Measurements from ENCODE around the gene TRAF3IP1.
"Not testable (repeated sequence)": the region's sequence is repeated elsewhere in the genome, so short reads cannot be mapped to it uniquely, and the experiment has no call there.

TRAF3IP1 gene

DNA sequence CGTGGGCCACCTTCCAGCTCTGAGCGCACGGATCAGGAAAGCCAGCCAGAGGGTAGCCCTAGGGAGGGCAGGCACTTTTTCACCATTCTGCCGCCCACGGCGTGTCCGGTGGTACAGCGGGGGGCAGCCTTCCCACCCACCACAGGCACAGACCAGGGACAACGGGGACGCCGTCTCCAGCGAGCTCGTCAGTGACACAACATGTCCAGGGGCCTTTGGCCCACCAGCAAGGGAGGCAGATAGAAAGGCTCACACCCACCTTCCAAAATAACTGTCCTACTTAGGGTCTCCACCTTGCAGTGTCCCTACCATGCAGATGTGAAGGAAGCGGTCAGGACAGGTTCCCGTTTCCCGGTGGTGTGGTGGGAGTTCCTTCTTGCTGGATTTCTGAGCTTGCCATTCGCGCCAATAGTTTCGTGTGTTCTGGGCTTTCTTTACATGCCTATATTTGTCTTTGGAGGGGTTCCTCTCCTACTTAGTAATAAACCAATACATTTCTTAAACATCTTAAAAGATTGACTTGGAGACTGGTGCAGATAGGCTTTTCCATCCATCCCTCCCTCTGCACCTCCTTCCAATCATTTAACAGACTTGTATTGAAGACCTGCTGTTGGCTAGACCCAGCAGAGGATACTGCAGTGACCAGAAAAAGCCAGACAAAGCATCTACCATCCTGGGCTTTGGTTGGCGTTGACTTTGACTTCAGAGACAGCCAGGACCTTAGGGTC lies 107.3 kb downstream of the TRAF3IP1 start:
- ATAC-seq, result no peak
- DNase-seq, result peak; percentile 26

DNA sequence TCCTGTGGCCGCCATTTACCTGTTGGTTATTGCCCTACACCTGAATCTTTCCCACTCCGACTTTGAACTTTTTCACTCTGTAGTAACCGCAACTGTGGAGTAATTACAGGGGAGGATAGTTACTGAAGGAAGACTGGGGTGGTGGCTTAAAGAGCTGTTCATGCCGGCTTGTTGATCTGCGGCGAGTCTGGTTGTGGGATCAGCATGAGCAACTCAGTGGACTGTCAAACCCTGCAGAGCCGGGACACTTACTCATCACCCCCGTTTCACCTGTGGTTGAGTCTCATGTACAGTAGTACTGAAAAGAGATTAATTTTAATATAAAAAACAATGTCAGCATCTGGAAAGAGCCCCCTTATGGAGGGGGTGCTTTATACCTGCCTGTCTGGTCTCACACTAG lies 108.5 kb downstream of the TRAF3IP1 start:
- ATAC-seq, result no peak
- no peak for DNase-seq

DNA sequence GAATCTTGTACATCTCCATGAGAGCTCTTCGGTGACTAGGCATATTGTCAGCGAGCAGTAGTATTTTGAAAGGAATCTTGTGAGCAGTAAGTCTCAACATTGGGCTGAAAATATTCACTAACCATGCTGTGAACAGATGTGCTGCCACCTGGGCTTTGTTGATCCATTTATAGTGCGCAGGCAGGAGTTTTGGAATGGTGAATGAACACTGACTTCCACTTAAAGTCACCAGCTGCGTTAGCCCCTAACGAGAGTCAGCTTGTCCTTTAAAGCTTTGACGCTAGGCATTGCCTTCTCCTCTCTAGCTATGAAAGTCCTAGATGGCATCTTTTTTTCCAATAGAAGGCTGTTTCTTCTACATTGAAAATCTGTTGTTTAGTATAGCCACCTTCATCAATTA lies 110.5 kb downstream of the TRAF3IP1 start:
- no peak for ATAC-seq
- DNase-seq, result no peak

DNA sequence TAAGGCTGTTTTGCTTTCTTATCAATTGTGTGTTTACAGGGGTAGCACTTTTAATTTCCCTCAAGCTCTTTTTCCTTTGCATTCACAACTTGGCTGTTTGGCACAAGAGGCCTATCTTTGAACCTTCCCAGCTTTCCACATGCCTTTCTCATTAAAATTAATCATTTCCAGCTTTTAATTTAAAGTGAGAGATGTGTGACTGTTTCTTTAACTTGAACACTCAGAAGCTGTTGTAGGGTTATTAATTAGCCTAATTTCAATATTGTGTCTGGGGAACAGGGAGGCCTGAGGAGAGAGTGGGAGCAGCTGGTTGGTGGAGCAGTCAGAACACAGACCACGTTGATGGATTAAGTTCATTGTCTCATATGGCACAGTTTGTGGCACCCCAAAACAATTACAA lies 111.1 kb downstream of the TRAF3IP1 start:
- DNase-seq (no peak), ATAC-seq (no peak)

DNA sequence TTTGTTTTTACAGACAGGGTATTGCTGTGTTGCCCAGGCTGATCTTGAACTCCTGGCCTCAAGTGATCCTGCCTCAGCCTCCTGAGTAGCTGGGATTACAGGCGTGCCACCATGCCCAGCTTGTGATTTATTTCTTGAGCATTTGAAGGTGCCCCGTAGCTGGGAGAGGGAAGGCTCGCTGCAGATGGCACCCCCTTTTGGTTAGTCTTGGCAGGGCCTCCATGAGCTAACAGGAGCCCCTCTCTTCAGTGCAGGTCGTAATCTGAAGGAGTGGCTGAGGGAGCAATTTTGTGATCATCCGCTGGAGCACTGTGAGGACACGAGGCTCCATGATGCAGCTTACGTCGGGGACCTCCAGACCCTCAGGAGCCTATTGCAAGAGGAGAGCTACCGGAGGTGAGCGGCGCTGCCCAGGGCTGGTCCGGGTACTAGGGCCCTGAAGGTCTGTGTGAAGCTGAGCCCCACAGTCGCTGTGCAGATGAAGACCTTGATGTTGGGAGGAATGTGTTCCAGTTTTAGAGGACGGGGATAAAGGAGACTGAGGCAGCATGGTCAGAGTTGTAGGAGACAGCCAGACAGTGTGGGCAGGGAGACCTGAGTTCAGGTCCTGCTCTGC lies 113.1 kb downstream of the TRAF3IP1 start:
- ATAC-seq, result no peak
- no peak for DNase-seq

DNA sequence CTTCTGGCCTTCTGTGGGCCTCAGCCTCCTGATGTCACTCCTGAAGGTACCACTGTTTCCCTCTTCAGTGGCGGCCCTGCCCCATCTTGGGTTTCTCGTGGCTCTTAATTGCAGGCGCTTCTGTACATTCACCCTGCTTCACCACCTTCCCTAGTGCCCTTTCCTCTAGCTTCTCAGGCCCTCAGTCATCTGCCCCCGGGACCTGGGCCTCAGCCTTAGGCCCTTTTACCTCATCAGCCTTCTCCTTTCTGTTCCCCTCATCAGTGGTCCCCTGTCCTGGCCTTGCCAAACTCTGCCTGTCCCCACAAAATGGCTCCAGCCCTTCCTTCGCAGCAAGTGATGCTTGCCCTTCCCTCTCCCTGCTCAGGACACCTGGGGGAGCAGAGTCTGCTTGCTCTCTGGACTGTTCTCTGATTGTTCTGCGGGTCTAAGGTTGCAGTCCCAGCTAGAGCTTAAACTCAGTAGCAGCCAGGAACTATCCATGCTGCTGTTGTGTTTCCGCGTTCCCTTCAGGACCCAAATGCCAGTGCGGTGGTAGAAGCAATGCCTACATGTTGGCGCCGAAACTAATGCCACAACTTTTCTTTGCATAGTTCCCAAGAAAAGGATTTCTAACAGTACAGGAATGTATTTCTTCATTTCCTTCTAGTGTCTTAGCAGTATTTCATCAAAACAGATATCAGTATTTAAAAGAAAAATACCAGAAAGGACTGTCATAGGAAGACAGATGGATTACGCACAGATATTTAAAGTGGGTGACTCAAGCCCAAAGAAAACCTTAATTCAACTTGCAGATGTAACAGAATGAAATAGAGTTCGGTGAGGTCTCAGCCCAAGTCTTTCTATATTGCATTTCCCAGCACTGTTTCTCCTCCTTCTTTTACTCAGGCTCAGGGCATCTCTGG lies 113.9 kb downstream of the TRAF3IP1 start:
- ATAC-seq (no peak), DNase-seq (no peak)

DNA sequence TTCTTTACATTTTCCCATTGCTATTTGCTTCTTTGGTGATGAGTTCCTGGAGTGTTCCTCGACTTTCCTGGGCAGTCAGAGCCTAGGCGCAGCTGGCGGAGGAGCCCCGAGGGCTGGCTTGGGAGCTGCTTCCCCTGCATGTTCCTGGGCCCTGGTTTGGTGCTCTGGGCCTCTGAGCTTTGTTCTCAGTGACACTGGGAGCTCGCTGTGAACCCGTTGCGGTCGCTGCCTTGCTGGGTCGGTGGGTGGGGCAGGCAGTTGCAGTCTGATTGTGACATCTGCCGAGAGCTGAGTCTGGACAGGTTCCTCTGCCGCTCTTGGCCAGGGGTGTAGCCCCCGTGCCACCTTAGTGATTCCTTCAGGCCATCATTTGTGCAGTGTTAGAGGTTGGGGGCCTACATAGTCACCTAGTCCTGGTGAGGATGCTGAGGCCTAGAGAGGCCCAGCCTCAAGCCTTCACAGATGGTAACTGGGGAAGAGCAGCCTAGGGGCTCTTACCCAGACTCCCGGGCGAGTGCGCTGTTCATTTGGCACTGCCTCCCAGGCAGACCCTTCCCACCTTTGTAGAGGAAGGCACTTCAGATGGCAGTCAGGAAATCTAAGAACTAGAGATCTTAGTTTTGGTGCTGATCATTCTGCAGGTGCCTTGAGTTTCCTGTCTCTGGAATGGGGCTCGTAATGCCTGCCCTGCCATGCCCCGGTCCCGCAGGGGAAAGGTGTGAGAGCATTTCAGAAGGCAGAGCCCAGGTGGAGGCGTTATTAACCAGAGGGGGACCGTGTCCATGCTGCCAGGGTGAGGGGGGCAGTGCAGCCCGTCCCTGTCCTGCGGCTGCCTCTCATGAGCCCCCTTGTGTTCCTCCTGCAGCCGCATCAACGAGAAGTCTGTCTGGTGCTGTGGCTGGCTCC lies 114.8 kb downstream of the TRAF3IP1 start:
- DNase-seq (no peak), ATAC-seq (no peak)

DNA sequence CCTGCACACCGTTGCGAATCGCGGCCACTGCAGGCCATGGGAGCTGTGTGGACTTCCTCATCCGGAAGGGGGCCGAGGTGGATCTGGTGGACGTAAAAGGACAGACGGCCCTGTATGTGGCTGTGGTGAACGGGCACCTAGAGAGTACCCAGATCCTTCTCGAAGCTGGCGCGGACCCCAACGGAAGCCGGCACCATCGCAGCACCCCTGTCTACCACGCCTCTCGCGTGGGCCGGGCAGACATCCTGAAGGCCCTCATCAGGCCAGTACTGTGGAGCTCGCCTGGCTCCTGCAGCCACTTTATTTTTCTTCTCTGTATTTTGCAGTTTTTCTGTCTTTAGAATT lies 115.4 kb downstream of the TRAF3IP1 start:
- ATAC-seq (no peak), DNase-seq (no peak)

DNA sequence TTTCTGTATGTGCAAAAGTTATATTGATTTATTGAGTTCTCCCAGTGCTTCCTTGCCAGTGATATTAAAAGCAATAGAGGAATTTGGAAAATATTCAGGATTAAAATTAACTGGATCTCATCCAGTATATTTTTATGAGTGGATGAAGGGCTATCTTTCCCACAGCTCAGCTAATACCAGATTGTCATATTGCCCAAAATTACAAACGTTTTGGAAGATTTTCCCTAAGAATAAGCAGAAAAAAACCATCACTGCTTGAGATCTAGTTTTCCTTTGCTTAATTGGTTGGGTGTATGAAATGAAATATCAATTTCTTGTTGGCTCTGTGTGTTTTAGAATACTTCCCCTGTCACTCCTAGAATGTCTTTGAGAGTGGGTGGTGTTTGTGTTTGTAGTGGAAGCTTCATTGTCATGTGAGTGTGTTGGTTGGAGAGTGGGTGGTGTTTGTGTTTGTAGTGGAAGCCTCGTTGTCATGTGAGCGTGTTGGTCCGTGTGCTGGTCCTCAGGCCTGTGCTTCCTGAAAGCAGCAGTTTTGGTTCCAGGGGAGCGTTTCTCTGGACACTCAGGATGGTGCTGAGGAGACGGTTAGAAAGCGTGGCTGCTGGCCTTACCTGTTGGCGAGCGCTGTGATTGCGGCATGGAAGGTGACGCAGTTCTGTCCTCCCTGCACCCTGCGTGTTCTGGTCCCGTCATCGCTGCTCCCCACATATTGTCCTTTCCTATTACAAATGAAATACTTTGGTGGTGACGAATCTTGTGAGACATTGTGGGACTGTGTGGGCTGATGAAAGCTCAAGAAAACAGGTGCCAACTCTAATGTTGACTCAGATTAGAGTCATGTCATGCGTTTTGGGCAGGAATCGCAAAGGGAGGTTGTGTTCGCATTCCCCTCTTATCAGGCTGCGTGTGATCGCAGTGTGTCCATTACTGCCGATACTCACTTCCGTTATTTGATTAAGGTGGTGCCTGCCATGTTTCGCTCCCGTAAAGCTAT lies 118.8 kb downstream of the TRAF3IP1 start:
- DNase-seq (peak; percentile 56), ATAC-seq (peak; percentile 94)

DNA sequence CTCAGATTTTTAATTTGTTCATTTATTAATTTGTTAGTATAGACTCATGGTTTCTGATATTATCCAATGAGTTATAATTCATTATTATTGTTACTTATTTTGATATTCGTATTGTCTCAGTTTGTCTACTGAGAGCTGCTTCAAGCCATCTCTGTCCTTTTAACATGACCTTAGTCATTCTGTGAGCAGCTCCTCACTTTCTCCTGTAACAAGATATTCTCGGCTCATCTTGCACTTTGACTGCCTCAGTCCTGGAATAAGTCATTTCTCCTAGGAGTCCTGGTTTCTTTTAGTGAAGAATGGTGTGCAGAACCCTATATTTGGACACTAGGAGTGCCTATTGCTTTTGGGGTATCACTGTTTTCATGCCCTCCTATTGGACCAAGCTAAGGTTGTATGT lies 119.6 kb downstream of the TRAF3IP1 start:
- no peak for DNase-seq
- no peak for ATAC-seq

DNA sequence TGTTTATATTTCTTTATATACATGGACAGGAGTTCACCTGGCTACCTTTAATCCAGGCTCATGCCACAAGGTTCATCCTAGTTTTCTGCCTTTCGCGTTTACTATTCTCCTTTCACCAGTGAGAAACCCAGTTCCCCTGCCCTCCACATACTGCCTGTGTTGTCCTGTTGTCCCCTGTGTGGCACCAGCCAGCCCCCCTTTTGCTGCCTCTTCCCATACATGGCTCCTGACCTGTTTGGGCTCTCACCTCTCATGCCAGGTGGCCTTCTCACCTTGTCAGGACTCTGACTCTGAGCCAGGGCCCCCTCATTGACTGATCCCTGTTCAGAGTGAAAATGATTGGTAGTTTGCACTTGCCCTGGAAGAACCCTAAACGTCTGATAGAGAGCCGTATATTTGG lies 120.0 kb downstream of the TRAF3IP1 start:
- no peak for ATAC-seq
- no peak for DNase-seq

DNA sequence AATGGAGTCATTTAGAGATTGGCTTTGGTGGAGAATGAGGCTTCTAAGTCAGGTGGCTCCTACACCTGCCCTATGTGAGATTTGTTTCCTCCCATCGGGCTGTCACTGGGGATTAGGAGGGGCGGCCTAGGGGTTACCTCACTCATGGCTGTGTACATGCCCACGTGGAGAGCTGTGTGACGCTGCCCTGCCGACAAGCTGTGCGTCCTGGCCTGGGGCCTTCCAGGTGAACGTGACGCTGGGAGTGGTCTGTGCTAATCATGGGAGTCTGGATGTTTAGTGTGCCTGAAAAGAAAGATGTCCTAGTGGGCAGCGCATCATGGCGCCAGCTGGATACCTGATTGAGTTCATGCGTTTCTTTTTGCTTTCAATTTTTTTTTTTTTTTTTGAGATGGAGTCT lies 120.4 kb downstream of the TRAF3IP1 start:
- no peak for ATAC-seq

DNA sequence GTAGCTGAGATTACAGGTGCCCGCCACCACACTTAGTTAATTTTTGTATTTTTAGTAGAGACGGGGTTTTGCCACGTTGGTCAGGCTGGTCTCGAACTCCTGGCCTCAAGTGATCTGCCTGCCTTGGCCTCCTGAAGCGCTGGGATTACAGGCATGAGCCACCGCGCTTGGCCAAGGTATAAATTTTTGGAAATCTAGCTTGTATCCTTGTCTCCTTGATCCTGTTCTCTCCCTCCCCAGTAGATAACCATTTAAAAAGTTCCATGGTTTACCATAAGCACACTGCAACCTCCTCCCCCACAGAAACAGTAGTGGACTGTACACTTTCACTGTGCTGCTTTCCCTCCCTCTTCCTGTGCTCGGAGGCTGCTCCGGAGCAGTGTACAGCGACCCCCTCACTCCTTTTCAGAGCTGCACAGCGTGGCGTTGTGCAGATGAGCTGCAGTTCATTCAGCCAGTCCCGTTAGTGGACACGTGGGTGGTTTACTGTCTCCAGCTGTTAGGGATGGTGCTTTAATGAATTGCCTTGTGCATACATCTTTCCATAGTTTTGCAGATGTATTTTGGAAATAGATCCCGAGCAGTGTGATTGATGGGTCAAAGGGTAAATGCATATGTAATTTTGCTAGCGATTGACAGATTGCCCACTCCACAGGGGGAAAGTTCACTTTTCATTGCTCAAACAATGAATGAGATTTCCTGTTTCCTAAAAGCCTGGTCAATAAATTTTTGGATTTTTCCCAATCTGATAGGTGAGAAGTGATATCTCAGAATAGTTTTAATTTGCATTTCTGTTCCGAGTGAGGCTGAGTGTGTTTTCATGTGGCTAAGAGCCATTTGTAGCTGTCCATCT lies 121.2 kb downstream of the TRAF3IP1 start:
- DNase-seq, result no peak
- no peak for ATAC-seq

More for the DNA sequence above, 120.4 kb downstream of the TRAF3IP1 start:
- DNase-seq, result no peak

DNA sequence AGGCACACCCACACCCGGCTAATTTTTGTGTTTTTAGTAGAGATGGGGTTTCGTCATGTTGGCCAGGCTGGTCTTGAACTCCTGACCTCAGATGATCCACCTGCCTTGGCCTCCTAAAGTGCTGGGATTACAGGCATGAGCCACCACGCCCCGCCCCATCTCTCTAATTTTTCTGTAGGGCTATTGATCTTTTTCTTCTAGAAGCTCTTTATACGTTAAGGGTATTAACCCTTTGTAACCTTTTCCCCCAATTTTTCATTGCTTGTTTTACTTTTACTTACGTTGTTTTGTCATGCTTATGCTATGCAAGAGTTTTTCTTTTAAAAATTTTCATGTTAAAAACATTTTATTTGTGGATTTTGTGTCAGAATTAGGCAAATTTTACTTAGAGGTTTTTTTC lies 121.9 kb downstream of the TRAF3IP1 start:
- not testable (repeated sequence) for DNase-seq

DNA sequence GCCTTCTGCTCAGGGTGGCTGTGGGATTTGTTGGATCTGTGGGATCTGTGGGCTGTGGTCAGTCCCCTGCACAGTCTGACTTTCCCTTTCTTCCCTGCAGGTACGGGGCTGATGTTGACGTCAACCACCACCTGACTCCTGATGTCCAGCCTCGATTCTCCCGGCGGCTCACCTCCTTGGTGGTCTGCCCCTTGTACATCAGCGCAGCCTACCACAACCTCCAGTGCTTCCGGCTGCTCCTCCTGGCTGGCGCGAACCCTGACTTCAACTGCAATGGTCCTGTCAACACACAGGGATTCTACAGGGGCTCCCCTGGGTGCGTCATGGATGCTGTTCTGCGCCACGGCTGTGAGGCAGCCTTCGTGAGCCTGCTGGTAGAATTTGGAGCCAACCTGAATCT lies 123.9 kb downstream of the TRAF3IP1 start:
- ATAC-seq (no peak), DNase-seq (no peak)

More for the DNA sequence above, 121.9 kb downstream of the TRAF3IP1 start:
- not testable (repeated sequence) for ATAC-seq

DNA sequence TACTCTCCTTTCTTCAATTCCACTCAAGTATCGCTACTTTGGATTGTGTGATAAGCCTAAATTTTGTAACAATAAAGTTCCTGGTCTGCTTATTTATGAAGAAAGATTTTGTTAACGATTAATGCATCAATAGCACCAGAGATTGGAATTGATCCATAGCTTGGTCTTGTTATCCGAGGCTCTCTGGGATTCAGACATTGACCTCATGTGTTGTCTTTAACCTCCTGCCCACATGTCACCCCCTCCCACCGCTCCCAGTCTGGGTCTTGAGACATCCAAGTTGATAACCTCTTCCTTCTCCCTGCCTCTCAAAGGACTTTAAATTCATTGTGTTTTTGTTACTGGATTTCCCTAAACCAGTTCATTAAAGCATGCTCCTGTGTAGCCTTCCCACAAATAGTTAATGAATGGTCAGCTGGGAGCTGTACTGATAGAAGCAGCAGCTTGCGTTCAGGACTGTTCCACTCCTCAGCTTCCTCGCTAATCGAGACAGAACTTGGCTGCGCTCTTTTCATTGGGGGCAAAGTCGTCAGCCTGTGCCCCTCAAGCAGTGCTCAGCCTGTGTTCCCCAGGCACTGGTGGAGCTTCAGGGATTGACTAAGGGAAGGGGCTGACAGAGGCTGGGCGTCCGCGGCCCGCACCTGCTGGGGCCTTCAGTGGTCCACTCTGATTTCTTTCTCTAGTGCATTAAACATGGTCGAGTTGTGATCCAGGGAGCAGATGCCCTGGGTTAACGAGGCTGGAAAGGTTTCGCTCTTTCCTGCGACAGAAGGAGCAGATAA lies 125.3 kb downstream of the TRAF3IP1 start:
- DNase-seq (no peak), ATAC-seq (no peak)

DNA sequence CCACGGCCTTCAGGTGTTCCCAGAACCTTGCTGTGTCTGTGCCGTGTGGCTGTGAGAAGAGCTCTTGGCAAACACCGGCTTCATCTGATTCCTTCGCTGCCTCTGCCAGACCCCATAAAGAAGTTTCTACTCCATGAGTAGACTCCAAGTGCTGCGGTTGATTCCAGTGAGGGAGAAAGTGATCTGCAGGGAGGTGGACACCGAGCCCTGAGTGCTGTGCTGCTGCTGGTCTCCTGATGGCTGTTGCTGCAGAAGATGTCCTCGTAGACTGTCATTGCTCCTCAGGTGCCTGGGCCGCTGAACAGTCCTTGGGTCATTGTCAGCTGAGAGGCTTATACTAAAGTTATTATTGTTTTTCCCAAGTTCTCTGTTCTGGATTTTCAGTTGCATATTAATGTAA lies 126.1 kb downstream of the TRAF3IP1 start:
- no peak for DNase-seq
- no peak for ATAC-seq

DNA sequence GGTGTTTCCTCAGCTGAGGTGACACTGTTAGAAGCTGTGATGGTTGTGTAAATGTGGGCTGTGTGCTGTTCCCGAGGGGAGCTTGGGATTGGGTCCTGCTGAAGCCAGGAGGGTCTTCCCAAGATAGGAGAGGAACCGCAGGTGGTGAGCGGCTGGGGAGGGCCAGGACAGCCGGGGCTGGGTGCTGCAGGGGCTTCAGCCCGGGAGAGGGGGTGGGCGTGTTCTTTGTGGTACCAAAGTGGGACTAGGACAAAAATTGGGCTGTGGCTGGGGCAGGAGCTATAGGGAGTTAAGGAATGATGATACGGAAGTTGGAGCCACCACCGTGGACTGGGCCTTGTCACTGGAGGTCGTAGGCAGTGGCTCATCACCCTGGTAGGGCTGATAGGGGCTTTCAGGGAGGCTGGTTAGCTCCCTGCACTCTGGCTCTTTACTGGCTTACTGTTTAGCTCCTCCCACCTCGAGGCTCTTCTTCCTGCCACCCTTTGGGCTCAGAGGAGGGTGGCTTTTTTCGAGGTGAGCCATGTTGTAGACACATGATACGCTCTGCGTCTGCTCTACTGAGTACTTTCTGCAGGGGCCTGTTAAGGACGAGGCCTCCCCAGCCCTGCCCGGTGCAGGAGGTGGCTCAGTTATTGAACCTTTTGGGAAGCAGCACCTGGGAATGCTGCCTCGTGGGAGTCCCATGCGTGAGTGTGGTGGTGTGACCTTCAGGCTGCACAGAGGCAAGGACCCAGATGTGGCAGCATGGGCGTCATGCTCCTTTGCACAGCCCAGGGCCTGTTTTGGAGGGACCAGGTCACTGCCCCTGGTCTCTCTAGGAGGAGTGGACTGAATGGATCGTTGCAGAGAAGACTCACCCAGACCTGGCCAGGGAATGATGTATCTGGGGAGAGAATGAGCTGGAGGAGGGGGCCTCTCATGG lies 128.0 kb downstream of the TRAF3IP1 start:
- DNase-seq (no peak), ATAC-seq (peak; percentile 32)
